Measurements from ENCODE around the gene ZMYM4.

The ZMYM4 gene

DNA sequence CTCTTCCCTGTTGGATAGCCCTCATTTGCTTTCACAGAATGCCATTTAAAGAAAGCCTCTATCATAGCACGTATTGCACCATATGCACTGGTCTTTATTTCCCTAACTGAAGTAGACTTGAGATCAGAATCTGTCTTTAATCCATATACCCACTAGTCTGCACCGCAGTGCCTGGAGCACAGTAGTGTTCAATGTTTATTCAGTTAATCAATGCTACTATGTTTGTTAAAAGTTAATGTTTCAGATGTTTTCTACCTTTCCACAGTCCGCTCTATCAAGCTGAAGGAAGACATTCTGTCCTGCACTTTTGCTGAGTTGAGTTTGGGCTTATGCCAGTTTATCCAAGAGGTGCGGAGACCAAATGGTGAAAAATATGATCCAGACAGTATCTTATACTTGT lies 139.2 kb downstream of the ZMYM4 start:
- TF ChIP-seq CTCF (IDR thresholded peaks at IDR 0.05), result no peak
- TF ChIP-seq ZFX (IDR thresholded peaks at IDR 0.05; ENCODE audit: borderline replicate concordance), result no peak
- H3K27ac ChIP-seq, result no peak overlapping the region

DNA sequence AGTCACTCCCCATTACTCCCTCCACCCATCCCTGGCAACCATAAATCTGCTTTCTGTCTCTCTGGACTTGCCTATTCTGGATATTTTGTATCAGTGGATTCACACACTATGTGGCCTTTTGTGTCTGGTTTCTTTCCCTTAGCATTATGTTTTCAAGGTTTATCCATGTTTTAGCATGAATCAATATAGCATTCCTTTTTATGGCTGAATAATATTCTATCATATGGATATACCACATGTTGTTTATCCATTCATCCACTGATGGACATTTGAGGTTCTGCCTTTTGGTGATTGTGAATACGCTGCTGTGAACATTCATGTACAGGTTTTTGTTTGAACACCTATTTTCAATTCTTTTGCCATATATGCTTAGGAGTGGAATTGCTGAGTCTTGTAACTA lies 140.4 kb downstream of the ZMYM4 start:
- TF ChIP-seq CTCF (IDR thresholded peaks at IDR 0.05) (no peak), ZFX (IDR thresholded peaks at IDR 0.05; ENCODE audit: borderline replicate concordance) (no peak)
- H3K27ac ChIP-seq, result no peak overlapping the region

GRCh38 chr1:35426097-35426586 lies 157.6 kb downstream of the ZMYM4 start:
- TF ChIP-seq ZFX (IDR thresholded peaks at IDR 0.05; ENCODE audit: borderline replicate concordance), result no peak
- no peak for TF ChIP-seq CTCF (IDR thresholded peaks at IDR 0.05)
- 0 out of 2 replicates have a peak overlapping the region, but pooled peaks have one; percentile 5 for H3K27ac ChIP-seq

- no peak for TF ChIP-seq ZFX (IDR thresholded peaks at IDR 0.05; ENCODE audit: borderline replicate concordance)
- no peak for TF ChIP-seq CTCF (IDR thresholded peaks at IDR 0.05)
- H3K27ac ChIP-seq, result no peak overlapping the region
Observed at GRCh38 chr1:35428360-35428759, 159.9 kb downstream of the ZMYM4 start.

DNA sequence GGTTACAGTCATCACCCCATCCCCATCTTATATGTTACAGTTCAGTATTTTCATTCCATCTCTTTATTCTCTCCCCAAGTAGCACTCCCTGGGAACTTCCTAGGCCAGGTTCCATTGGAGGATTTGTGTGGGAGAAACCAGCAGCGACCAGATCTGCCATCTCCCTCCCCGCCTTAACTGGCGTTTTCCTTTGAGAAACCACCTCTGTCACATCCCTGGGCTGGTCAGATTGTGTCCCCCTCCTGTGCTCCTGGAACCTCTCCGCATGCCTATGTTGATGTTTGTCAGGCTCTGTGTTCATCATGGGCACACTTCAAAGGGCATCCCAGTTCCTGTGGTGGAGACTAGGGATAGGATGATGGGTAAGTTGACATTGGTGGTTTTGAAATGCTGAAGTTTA lies 162.3 kb downstream of the ZMYM4 start:
- TF ChIP-seq CTCF (IDR thresholded peaks at IDR 0.05), result no peak
- H3K27ac ChIP-seq, result no peak overlapping the region

- TF ChIP-seq CTCF (IDR thresholded peaks at IDR 0.05), result no peak
- TF ChIP-seq ZFX (IDR thresholded peaks at IDR 0.05; ENCODE audit: borderline replicate concordance), result no peak
- H3K27ac ChIP-seq, result no peak overlapping the region
Observed at GRCh38 chr1:35431173-35431599, 162.7 kb downstream of the ZMYM4 start.

DNA sequence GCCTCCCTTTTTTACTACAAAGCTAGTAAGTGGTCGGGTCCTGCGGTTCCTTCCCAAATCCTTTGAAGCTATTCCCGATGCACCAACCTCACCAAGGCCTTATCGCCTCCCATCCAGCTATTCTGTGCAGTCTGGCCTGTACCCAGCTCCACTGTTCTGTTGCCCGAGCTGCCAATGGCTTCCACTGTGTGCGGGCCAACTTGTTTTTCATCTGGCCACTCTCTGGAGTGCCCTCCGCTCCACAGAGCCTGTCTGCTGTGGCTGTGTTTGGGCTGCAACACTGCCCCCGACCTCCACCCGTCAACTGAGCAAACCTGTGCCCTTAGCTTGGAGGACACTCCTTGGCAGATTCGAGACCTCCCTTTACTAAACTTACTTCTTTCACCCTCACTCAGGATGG lies 163.7 kb downstream of the ZMYM4 start:
- TF ChIP-seq CTCF (IDR thresholded peaks at IDR 0.05) (no peak), ZFX (IDR thresholded peaks at IDR 0.05; ENCODE audit: borderline replicate concordance) (no peak)
- H3K27ac ChIP-seq, result no peak overlapping the region
